Uterus (tissue), 4 donors: ENCODE results near the gene FMN2. TPM values are rescaled to one million over a fixed set of nuclear protein-coding genes. Genes with fewer than 3 reads are reported as not detected.

Experiments used
- DNase-seq, 2 donors: peaks; one replicate each; pipeline ENCODE4 v3.0.0-alpha.2; 2019 to 2020
- H3K27ac ChIP-seq, 2 donors: fragments of 200-600 bp; sonication (generic); 1 replicate in 1 of 2; 2 replicates in 1 of 2; pipeline ENCODE4 v1.5.1; 2016 to 2018
- H3K27me3 ChIP-seq, 2 donors: fragments of 200-600 bp; sonication (generic); one replicate each; pipeline ENCODE4 v1.5.1; 2018 to 2019; ENCODE audit warnings: control low read depth in 1 of 2
- H3K36me3 ChIP-seq, 2 donors: fragments of 200-600 bp; sonication (generic); one replicate each; pipeline ENCODE4 v1.5.1; 2019; ENCODE audit warnings: control low read depth in 1 of 2
- H3K4me1 ChIP-seq, 2 donors: fragments of 200-600 bp; sonication (generic); one replicate each; pipeline ENCODE4 v1.5.1; 2018 to 2019; ENCODE audit warnings: control low read depth in 1 of 2
- H3K4me3 ChIP-seq, 2 donors: fragments of 200-600 bp; sonication (generic); 1 replicate in 1 of 2; 2 replicates in 1 of 2; pipeline ENCODE4 v1.5.1; 2018 to 2019; ENCODE audit warnings: mild to moderate bottlenecking in 1 of 2
- H3K9me3 ChIP-seq, 2 donors: fragments of 200-600 bp; sonication (generic); one replicate each; pipeline ENCODE4 v1.5.1; 2019; ENCODE audit warnings: control low read depth in 1 of 2
- POLR2A ChIP-seq, 2 donors: fragments of 450-650 bp; IDR thresholded peaks; one replicate each; pipeline ENCODE4 v1.6.1; 2016; ENCODE audit warnings: antibody characterized with exemption in 2 of 2, mild to moderate bottlenecking in 1 of 2, moderate library complexity in 1 of 2
- intact Hi-C: fragments of 100-400 bp; cut with DNase I; formaldehyde crosslinking; loops from one replicate; pipeline ENCODE4 v1.15.1; 2023; ENCODE audit warnings: low total_unique reads
- total RNA-seq, 4 donors: library from RNA; depleted of rRNA in 3 of 4; stranded (reverse); fragments of >200 nt in 3 of 4; gene quantifications; one replicate each; pipeline versions ENCODE4 v1.1.0 to v1.2.4, GENCODE V29; 2014 to 2023
- TF ChIP-seq, protein P1 (sequence below), 4 experiments: fragments of 200-600 bp in 2 of 4; fragments of 450-650 bp in 2 of 4; sonication (generic) in 2 of 4; IDR thresholded peaks; one replicate each; pipeline ENCODE4 v1.5.1; 2016 to 2019; ENCODE audit warnings: antibody characterized with exemption in 4 of 4, mild to moderate bottlenecking in 2 of 4, moderate library complexity in 1 of 4
- donor health status: DM: yes; HTN: yes; CAD: no.

Gene FMN2
- total RNA-seq, 4 donors from 2014 or later, result 1.0 to 6.5 (median 2.3) TPM; not detected in 1

DNA sequence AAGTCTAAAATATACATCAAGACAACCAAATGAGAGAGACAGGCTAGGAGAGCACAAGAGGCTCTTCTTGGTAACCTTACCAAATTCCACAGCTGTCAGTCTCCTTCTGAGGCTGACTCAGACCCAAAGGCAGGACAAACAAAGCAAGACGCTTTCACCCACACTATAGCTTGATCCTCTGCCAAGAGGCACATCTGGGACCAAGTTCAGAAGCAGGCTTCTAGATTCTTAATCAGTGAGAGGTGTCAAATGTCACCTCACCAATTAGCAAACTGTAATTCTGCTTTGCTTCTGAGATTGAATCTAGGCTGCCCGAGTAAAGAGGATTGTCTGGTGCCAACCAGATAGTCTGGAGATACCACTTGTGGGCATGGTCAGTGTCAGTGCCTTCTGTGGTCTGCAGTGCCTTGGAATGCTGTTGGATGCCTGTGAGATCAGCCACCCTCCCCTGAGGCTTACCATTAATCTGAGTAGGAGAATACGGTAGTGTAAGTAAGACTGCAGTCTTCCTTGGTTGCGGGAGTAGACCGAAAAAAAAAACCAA lies 151.0 kb downstream of the FMN2 start:
- intact Hi-C loops, result no loop called here

GRCh38 chr1:240244968-240245628 lies 153.4 kb downstream of the FMN2 start:
- Histone ChIP-seq H3K27me3 (no peaks in the 10 kb centered on the region), H3K27ac (no peak overlapping the region), H3K9me3 (no peaks in the 10 kb centered on the region), H3K36me3 (no peaks in the 10 kb centered on the region), H3K4me3 (no peak overlapping the region), H3K4me1 (no peaks in the 10 kb centered on the region)
- no peak for DNase-seq
- intact Hi-C loops, result no loop called here
- no peak for TF ChIP-seq POLR2A (IDR thresholded peaks at IDR 0.05)
- TF ChIP-seq, protein P1, sequence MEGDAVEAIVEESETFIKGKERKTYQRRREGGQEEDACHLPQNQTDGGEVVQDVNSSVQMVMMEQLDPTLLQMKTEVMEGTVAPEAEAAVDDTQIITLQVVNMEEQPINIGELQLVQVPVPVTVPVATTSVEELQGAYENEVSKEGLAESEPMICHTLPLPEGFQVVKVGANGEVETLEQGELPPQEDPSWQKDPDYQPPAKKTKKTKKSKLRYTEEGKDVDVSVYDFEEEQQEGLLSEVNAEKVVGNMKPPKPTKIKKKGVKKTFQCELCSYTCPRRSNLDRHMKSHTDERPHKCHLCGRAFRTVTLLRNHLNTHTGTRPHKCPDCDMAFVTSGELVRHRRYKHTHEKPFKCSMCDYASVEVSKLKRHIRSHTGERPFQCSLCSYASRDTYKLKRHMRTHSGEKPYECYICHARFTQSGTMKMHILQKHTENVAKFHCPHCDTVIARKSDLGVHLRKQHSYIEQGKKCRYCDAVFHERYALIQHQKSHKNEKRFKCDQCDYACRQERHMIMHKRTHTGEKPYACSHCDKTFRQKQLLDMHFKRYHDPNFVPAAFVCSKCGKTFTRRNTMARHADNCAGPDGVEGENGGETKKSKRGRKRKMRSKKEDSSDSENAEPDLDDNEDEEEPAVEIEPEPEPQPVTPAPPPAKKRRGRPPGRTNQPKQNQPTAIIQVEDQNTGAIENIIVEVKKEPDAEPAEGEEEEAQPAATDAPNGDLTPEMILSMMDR (IDR thresholded peaks at IDR 0.05), result no peak

More for the DNA sequence above, 151.0 kb downstream of the FMN2 start:
- H3K4me3 ChIP-seq, result no peak overlapping the region
- H3K4me1 ChIP-seq, result no peaks in the 10 kb centered on the region
- DNase-seq, result no peak
- H3K27ac ChIP-seq, result no peak overlapping the region
- H3K36me3 ChIP-seq, result no peaks in the 10 kb centered on the region
- no peaks in the 10 kb centered on the region for H3K27me3 ChIP-seq
- TF ChIP-seq, protein P1 (IDR thresholded peaks at IDR 0.05), result no peak
- TF ChIP-seq POLR2A (IDR thresholded peaks at IDR 0.05), result no peak
- H3K9me3 ChIP-seq, result no peaks in the 10 kb centered on the region

DNA sequence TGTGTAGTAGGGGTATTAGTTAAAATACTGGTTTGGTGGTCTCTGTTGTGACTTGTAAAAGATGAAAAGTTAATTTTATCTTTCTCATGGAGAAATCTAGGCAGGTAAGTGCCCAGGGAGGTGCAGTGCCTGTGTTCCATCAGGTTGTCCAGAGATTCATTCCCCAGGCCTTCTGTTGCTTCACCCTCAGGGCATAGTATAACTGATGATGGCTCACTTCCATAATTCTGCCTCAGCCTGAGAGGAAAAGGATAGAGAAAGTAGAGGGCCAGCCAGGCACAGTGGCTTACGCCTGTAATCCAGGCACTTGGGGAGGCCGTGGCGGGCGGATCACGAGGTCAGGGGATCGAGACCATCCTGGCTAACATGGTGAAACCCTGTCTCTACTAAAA lies 153.9 kb downstream of the FMN2 start:
- H3K27me3 ChIP-seq, result no peaks in the 10 kb centered on the region
- intact Hi-C loops, result no loop called here
- H3K27ac ChIP-seq, result no peak overlapping the region
- H3K4me3 ChIP-seq, result no peak overlapping the region
- no peaks in the 10 kb centered on the region for H3K36me3 ChIP-seq
- no peak for DNase-seq
- H3K9me3 ChIP-seq, result no peaks in the 10 kb centered on the region
- TF ChIP-seq, protein P1 (IDR thresholded peaks at IDR 0.05), result no peak
- TF ChIP-seq POLR2A (IDR thresholded peaks at IDR 0.05), result no peak
- H3K4me1 ChIP-seq, result no peaks in the 10 kb centered on the region

DNA sequence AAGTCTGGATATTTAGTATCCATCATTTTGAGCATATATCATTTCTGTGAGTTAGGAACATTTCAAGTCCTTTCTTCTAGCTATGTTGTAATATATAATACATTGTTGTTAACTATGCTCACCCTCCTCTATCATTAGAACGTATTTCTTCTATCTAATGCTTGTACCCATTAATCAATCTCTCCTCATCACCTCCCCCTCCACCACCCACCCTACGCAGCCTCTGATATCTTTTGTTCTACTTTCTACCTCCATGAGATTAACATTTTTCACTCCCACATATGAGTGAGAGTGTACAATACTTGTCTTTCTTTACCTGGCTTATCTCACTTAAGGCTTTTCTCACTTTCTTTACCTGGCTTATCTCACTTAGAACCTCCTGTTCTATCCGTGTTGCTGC lies 156.2 kb downstream of the FMN2 start:
- intact Hi-C loops, result no loop called here
- no peaks in the 10 kb centered on the region for H3K9me3 ChIP-seq
- no peaks in the 10 kb centered on the region for H3K27me3 ChIP-seq
- no peak for DNase-seq
- no peaks in the 10 kb centered on the region for H3K4me1 ChIP-seq
- no peak overlapping the region for H3K4me3 ChIP-seq
- H3K36me3 ChIP-seq, result no peaks in the 10 kb centered on the region
- no peak overlapping the region for H3K27ac ChIP-seq
- no peak for TF ChIP-seq POLR2A (IDR thresholded peaks at IDR 0.05)
- TF ChIP-seq, protein P1 (IDR thresholded peaks at IDR 0.05), result no peak

DNA sequence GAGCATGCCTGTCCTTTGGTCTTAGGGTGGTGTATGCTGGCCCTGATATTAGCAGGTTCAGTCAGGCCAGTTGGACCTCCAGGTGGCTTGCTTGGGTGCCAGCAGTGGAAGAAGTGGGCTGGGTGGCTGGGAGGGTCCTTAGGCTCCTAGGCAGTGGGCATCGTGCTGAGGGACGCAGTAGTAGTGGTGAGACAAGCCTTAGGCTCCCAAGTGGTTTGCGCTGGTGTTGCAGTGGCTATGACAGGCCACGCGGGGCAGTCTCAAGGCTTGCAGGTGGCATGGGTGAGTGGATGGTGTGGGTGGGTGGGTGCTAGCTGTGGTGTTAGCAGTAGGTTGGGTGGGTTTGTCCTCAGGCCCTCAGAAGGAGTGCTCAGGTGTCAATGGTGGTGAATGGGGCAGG lies 162.3 kb downstream of the FMN2 start:
- Histone ChIP-seq H3K27ac (no peak overlapping the region), H3K36me3 (no peaks in the 10 kb centered on the region), H3K27me3 (no peaks in the 10 kb centered on the region), H3K4me1 (no peaks in the 10 kb centered on the region), H3K9me3 (no peaks in the 10 kb centered on the region), H3K4me3 (no peak overlapping the region)
- intact Hi-C loops, result no loop called here
- no peak for DNase-seq
- TF ChIP-seq, protein P1 (IDR thresholded peaks at IDR 0.05), result no peak
- no peak for TF ChIP-seq POLR2A (IDR thresholded peaks at IDR 0.05)
